Stimulated activated CD8-positive, alpha-beta memory T cell treated with anti-CD3 and anti-CD28 coated beads, Interleukin-4, amount 100 ng/mL, for 24 hours (primary cell): ENCODE results near the gene KIFAP3.
"Not testable (repeated sequence)": the region's sequence is repeated elsewhere in the genome, so short reads cannot be mapped to it uniquely, and the experiment has no call there.

Experiments
- DNase-seq: peaks from one replicate; pipeline ENCODE4 v3.0.0-alpha.2; 2020; ENCODE audit warnings: low read depth

Gene KIFAP3

DNA sequence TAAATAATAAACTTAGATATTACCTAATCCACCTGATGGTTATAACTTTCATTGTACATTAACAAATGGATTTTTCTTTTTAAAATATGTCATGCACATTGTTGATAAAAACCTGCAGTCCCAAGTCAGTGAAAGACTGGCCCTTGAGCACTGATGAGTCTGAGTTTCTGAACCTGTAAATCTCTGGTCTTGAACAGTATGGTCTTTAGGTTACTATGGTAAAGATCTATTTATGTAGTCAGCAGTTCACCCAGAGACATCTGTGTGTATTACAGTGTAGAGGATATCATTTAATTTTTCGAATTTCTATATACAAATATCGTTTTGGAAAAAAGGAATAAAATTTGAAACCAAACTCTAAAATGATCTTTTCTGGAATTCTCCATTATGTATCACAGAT is 150.4 kb downstream of the KIFAP3 start:
- DNase-seq, result no peak

DNA sequence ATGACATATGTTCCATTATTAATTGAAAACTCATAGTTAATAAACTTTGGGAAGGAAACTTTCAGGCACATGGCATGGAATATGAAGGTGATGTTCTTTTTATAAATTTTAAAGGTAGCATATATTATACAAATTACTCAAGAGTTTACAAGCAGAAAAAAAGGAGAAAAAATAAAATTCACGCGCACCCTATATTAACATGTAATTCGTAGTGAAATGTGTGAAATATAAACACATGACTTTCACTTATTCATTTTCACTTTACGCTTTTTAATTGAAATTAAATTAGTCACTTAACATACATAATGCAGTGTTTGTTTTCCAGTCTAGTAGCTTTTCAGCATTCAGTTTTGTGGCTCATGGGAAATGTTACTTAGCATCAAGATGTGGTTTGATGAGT is 153.4 kb downstream of the KIFAP3 start:
- DNase-seq, result no peak

DNA sequence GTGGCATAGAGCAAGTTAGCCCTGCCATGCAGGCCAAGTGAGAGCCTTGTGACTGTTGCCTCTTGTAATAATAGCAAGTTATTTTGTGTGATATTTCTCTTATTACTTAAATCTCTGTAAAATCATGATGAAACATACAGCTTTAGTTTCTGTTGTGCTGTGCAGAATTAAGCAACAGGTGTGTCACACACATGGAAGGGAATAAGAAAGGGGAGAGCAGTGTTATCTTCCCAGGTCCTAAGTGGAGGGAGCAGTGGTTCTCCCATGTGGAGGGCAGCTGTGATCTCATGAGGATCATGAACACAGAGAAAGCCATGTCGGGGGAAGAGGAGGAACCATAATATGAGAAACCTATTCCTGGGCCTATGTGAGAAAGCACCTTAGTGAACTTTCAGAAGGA is 155.6 kb downstream of the KIFAP3 start:
- no peak for DNase-seq

DNA sequence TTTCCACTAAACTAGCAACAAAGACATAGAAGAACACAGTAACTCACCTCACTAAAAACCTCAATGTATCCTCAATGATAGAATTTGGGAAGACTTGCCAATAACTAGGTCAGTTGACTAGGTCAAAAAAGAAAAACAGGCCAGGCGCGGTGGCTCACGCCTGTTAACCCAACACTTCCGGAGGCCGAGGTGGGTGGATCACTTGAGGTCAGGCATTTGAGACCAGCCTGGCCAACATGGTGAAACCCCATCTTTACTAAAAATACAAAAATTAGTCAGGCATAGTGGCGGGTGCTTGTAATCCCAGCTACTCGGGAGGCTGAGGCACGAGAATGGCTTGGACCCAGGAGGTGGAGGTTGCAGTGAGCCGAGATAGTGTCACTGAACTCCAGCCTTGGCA is 156.3 kb downstream of the KIFAP3 start:
- not testable (repeated sequence) for DNase-seq

DNA sequence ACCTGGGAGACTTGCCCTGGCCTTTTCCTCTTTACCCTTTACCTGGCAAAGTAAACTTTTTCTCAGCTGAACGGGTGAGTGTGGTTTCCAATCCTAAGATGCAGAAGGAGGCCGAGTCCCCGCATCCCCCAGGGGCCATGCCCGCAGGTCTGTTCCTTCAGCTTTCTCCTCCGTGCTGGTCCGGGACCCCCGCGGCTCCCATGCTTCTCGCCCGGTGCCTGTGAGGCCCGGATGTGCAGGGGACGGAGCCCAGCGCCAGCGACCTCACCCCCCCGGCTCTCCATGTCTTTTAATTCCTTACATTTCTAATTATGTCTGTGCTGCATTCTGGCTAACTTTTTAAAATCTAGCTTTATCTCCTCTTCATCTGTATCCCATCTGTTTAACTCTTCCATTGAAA is 159.3 kb downstream of the KIFAP3 start:
- DNase-seq, result no peak

DNA sequence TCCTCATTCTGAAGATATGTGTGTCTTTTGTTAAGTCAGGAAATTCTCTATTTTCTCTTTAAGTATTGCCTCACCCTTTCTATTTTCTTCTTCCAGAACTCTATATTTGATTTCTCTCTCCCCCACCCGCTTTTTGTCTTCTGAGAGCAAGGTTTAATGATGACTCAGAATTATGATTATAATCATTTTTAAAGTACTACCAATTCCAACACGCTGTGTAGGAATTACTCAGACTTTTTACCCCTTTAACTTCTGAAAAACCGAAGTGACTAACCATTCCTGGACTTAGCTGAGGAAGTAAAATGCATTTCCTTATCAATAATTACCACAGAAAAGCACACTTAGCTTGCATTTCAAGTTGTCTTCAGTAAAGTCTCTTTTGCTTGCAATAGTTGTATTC is 160.0 kb downstream of the KIFAP3 start:
- no peak for DNase-seq

DNA sequence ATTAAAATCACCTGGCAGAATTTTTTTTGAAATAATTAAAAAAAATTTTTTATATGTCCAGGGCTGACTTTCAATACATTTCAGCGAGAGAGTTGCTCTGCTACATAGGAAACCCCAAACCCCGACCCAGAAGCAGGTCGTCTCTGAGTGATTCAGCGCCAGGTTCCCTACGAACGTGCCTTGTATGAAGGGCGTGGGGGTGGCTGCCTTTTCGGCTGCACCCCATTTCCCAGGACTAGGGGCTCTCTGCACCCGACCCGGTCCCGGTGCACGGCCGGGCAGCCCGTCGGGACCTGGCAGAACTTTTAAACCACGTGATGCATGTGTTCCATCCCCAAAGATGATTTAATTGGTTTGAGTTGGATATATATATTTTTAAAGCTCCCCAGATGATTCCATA is 165.0 kb downstream of the KIFAP3 start:
- DNase-seq, result no peak

DNA sequence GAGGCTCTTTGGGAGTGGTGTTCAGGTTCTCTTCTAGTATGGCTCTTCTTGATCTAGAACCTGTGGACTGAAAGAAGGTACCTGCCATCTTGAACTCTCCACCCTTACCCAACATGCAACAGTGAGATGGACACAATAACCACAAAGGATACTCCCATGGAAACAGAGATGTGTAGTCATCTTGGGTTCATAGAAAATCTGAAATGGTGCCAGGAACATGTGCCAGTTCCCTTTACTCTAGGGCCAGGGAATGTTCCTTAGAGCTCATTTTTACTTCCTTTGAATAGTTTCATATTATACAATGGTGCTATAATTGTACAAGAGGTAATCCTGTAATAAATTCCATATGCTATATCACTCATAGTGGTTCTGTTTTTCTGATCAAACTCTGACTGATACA is 167.6 kb downstream of the KIFAP3 start:
- no peak for DNase-seq

DNA sequence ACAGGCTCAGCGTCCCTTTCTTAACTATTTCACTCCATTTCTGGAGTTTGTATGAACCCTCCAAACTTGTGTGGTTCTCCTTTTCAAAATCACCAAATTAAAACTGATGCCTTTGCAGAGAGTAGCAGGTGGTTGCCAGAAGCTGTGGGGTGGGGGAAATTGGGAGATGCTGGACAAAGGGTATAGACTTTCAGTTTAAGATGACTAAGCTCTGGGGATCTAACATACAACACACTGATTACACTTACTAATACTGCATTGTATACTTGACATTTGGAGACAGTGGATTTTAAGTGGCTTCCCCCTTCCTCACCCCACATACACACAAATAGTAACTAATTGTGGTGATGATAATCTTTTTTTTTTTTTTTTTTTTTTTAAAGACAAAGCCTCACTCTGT is 169.7 kb downstream of the KIFAP3 start:
- no peak for DNase-seq

DNA sequence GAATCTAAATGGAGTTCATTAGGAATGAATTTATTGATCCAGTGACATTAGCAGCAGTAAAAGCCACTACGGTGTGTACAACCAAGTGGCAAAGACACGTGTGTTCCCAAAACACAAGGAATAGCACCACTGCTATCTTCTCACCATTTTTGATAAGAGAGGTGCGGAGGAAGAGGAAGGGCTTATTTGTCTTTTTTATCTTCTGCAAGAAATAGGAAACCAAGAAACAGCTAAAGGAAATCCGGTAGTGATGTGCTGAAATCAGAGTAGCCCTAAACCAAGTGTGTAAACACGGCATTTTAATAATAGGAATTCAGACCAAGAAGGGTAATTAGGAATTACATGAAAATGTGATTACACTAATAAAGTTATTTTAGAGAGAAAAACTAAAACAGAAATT is 171.7 kb downstream of the KIFAP3 start:
- no peak for DNase-seq

DNA sequence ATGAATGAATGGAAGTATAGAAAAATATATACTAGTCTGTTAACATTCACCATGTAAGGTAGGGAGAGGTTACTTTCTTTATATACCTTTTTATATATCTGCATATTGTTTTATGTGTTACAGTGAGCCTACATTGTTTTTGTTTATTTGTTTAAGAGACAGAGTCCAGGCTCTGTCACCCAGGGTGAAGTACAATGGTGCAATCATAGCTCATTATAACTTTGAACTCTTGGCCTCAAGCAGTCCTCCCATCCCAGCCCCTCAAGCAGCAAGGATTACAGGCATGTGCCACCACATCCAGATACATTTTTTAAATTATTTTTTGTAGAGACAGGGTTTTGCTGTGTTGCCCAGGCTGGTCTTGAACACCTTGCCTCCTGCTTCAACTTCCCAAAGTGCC is 173.4 kb downstream of the KIFAP3 start:
- no peak for DNase-seq

DNA sequence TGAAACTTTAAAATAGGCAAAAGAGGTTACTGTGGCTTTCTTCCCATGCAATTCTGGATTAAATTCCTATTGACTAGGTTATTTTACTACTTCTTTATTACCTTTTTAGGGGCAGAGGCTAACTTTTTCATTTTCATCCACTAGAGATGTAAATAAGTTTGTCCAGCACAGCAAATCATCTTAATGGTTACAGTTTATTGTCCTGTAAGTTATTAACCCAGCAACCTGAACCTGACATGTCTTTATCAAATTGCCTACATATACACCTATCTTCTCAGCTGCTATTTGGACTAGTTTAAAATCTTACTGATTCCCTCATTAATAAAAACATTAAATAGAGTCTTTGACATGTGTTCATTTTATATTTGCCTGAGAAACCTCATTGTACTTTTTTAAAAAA is 173.9 kb downstream of the KIFAP3 start:
- DNase-seq, result no peak

DNA sequence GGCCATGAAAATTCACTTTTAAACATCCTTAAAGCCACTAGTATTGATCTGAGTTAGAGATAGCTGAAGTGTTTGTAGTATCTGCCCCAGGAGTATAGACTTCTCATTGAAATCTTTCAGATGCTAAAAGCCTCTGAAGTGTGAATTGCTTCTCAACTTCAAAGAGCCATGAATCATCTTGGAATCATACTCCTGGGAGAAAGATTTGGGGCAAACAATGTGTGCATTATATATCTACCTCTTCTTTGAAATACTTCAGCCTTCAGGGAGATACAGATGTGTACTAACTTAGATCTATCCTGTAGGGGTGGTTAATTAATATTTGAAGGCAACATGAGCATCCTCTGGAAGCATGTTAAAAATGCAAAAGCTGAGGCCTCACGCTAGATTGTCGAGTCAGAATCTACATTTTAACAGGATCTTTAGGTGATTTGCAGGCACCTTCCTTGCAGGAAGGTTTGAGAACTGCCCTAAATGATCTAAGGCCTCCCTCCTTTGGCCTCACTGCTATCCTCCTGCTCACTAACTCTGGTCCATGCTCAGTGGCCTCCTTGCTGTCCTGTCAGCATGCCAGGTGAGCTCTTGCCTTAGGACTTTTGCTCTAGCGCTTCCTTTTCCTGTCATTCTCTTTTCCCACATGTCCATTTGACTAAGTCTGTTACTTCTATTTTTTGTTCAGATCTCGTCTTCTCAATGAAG is 174.8 kb downstream of the KIFAP3 start:
- DNase-seq, result no peak

DNA sequence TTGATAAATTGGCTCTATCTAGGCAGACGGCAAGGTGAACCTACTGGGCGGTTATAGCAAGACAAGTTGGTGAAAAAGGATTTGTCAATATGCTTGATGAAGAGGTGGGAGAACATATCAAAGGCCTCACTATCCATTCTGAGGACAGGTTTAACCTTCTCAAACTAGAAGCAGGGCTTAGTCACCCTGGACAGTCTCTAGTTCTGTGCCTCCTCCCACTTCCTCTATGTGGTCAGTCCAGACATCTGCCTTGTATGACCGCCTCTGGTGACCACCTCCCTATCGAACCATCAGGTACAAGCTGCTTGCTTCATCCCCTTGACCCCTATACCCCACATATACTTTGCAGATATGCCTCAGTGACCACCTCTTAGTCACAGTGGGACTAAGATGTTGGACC is 178.5 kb downstream of the KIFAP3 start:
- DNase-seq, result no peak

DNA sequence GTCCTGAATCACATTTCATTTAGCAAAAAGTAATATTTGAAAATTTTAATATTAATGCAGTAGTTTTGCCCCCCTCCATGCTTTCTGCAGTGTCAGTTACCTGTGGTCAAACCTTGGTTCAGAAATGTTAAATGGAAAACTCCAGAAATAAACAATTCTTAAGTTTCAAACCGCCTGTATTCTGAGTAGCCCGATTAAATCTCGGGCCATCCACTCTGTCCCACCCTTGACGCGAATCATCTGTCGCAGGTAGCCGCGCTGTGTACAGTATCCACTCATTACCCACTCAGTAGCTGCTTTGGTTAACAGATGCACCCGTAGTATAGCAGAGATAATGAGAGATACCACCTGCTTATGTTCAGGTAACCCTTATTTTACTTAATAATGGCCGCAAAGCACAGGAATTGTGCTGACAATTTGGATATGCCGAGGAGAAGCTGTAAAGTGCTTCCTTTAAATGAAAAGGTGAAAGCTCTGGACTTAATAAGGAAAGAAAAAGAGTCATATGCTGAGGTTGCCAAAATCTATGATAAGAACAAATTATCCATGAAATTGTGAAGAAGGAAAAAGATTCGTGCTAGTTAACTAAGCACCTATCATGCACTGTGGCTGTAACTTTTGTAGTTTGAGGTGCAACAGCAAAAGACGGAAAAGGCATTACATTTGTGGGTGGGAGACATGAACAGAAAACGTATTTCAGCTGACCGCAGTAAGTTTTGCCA is 179.9 kb downstream of the KIFAP3 start:
- DNase-seq, result no peak

DNA sequence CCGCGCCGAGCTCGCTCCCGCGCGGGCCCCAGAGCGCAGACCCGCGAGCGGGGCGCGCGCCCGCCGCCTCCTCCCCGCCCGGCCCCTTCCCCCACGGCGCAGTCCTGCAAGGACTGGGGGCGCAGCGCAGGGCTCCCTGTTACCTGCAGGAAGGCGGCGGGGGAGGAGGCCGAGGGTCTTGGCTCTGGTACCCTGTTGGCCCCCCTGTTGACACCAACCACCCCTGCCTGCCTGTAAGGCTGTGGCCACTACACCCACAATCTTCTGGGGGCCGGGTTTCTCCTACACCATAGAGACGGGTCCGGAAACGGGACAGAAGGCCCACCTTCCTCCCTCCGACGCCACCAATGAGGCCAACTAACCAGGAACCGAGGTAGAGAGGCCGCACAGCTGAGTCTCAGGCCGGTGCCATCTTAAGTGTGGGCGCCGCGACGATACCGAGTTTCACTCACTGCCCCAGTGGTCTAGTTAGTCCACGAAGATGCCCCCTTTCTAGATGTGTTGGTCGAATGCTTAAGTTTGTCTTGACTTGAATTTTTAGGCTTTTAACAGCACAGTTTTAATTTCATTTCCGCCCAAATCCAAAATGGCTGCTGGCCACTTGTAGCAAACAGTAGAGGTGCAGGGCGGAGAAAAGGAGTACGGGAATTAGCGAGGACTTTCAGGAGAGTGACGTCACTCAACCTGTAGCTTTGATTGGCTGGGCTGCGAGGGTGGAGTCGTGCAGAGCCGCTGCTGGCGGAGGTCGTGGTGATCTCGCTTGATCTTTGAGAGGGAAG is 180.7 kb downstream of the KIFAP3 start, which contains the start of gene SCYL3:
Gene SCYL3, minus strand, starts transcription at position 252 of the 779 bp plus-strand sequence. CDS start 5,056 bp downstream, outside the sequence.
- peak; percentile 80 for DNase-seq

DNA sequence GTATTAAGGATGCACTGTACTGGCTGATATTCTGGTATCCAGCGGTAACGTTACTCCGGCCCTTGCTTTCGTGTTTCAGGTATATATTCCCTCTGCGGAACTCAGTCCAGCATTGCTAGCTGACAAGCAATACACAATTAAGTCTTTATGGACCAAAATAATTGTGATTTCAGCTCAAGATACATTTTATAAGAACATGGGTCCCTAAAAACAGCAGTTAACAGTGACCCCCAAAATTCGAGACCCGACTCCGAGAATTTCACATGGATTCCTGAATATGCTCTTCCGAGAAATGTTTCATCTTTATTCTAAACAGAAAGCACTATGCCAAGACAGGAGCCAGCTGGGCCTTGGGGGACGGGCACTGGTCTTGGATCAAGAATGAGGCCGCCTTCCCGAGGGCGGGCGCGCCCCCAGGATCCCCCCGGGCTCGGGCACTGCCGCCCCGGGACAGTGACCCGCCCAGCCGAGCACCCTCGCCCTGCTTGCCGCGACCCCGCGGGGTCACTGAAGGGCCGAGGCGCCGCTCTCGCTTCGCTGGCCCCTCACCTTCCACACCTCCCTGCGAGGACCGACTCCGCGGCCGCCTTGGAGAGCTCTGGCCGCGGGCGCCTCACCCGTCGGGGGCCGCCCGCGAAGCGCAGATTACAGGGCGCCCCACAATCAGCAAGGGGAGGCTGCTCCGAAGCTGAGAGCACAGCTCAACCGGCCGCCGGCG is 181.4 kb downstream of the KIFAP3 start:
- DNase-seq, result peak; percentile 4

DNA sequence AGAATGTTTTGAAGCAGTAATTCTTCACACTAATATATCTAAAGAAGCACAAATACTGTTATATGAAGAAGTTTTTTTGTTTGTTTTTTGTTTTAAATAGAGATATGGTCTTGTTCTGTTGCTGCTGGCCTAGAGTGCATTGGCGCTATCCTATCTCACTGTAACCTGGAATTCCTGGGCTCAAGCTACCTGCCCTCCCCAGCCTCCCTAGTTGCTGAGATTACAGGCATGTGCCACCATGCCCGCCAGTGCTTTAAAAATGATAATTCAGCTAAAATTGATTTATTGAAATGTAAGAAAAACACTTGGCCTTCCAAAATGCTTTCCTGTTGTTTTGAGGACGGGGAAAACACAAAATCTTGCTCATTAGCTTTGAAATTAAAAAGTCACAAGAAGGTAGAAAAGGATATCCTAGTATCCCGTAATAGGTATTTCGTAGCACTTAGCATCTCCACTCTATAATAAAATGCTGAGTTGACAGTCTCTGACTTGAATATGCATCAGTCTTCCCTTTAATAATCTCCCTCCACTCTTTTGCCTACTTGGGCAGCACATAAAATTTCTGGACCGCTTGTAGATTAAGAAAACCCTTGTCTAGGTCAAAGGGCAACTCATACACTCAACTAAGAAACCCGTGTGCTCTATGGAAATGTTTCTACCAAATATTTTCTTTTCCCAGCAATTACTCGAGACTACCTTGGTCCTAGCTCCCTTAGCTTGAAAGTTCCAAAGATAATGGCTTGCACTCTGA is 182.1 kb downstream of the KIFAP3 start:
- DNase-seq, result no peak

DNA sequence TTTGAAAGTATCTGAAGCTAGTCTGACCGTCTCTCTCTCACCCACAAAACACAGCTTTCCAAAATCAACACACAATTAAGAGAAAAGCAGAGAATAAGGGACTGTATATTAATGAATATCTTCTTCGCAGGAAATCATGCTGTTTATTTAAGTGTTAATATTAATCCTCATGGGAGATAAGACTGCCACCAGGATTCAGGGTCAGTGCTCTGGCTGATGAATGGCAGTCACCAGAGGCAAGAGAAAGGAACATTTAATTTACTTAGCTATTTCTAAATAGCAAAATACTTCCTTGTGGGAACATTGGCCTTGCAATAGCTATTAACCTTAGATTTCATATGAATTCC is 183.0 kb downstream of the KIFAP3 start:
- no peak for DNase-seq

DNA sequence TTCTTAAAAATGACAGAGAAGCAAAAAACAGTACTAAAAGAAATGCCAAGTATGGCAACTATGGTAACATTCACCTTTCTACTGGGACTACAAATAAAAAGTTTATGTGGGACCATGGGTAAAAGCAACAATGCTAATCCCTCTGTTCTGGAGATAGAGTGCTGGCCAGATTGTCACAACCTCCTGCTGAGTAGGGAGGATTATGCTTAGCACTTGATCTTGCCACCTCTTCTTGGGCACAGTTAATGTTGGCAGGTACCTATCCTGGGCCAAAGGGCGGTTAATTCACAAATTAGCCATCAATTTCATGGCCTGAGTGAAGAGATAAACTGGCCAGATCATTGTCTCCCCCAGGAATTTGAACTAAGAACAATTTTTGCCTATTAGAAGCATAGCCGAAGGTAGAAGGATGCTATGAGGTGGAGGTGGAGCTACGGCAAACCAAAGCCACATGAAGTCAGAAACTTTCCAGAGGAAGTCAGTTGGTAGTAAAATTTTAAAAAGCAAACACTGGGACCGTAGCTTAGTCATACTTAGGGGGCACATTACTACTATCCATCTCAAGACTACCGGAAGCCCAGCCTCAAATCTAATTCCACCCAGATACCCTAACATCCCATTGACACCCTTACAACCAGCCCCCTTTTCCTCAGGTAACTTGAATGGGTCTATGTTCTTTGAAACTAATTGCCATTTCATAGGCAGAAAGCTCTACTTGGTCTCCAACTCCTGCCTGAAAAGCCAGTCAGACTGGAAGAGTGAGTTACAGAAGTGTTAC is 183.5 kb downstream of the KIFAP3 start:
- DNase-seq, result no peak

DNA sequence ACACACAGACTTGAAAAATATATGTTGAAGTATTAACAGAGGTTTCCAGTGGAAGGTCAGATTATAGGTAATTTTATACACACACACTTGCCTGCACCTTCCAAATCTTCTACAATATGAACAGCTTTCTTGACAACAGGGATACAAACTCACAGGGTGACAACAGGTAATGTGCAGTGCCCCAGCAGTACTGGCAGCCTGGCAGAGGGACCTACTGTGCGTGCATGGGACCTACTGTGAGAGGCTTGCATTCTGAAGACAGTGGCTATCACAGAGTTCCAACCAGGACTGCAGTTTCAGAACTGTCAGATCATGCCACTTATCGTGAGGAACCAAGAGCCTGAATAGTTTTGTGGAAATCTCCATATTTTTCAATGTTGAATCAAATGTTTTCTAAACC is 184.6 kb downstream of the KIFAP3 start:
- no peak for DNase-seq
